PFSK-1 (cell line): ENCODE data around the gene MMP11.

Source experiments
- FOXP2 ChIP-seq: optimal IDR thresholded peaks from 2 replicates; pipeline ENCODE3; 2011; ENCODE audit warnings: borderline replicate concordance, control low read depth, inconsistent platforms; ENCODE audit not compliant: insufficient read depth; ENCODE audit errors: extremely low read length, extremely low read depth
- POLR2AphosphoS5 ChIP-seq: IDR thresholded peaks from 2 replicates; pipeline ENCODE4 v1.6.1; 2012; ENCODE audit warnings: low read depth, mild to moderate bottlenecking, control low read depth, low read length, moderate library complexity
- REST ChIP-seq, 2 experiments: IDR thresholded peaks; 2 replicates each; pipeline versions ENCODE4 v1.6.1 to v1.8.0; 2011 to 2012; ENCODE audit warnings: low read depth in 2 of 2, low read length in 2 of 2, control low read depth in 1 of 2, inconsistent platforms in 1 of 2, mild to moderate bottlenecking in 1 of 2, moderate library complexity in 1 of 2; ENCODE audit not compliant: insufficient read depth in 1 of 2
- SIN3A ChIP-seq: IDR thresholded peaks from 2 replicates; pipeline ENCODE4 v1.6.1; 2012; ENCODE audit warnings: mild to moderate bottlenecking, low read length, moderate library complexity, borderline replicate concordance; ENCODE audit not compliant: insufficient read depth
- TAF1 ChIP-seq: IDR thresholded peaks from 2 replicates; pipeline ENCODE4 v1.6.1; 2012; ENCODE audit warnings: low read length, control low read depth, borderline replicate concordance; ENCODE audit not compliant: insufficient read depth

MMP11 gene

DNA sequence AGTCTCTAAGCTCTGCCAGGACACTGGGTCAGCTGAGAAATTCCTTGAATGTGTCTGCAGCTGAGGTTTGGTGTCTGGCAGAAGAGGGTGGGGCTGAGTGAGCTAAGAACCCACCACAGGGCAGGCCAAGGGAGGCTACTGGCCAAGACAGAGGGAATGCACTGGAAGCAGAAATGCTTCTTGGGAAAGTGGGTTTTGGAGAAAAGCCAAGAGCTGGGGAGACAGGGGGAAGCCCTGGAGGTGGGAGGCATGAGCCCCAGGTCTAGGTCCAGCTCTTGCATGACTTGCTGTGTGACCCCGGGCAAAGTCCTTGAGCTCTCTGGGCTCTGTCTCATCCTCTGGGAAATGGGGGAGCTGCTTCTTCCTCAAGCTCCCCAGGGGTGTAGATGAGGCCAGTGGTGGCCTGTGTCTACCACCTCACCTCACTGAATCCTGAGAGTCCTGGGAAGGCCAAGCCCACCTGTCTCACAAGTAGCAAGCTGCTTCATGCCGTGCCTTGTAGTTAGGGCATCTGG lies 2.3 kb downstream of the MMP11 start:
- TF ChIP-seq SIN3A (no peak), TAF1 (no peak)

- TF ChIP-seq FOXP2 (no peak), POLR2AphosphoS5 (no peak), REST (IDR thresholded peaks at IDR 0.05; ENCODE audit: insufficient read depth in 1 of 2, low read depth in 2 of 2, low read length in 2 of 2) (no peak), SIN3A (no peak), TAF1 (no peak)
Observed at GRCh38 chr22:23775779-23776375, 3.2 kb downstream of the MMP11 start.

DNA sequence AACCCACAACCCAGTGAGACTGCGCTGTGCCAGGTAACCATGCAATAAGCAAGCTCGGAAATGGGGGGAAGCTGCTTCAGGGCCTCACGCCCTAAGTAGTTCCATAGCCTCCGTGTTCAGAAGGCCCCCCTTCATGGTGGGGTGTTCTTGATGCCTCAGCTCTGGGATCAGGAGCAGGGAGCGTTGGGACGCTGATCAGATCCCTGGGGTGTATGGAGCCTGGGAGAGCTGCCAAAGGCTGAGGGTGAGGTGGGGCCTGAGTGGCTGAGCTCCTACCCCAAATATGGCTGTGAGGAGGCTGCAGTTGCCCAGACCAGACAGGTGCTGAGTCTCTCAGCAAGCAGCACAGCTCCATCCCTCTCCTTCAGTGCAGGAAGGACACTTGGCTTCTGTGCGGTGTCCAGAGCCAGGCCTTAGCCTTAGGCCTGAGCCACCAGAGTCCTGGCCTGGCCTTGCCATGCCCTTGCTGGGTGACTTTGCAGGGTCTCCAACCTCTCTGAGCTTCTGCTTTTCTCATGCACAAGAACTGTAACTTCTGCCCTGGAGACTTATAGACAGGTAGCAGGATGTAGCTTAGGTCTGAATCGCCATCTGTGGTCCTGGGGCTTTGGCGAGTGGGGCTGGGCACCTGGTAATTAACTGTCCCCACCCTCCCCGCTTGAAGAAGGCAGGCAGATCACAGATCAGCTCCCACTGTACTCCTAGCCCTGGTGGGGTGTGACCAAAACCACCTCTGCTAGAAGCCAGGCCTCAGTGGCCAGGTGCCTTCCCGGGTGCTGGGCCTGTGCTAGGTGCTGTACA lies 5.3 kb downstream of the MMP11 start:
- TF ChIP-seq POLR2AphosphoS5 (no peak), TAF1 (no peak), FOXP2 (no peak), REST (IDR thresholded peaks at IDR 0.05; ENCODE audit: insufficient read depth in 1 of 2, low read depth in 2 of 2, low read length in 2 of 2) (no peak), SIN3A (no peak)

DNA sequence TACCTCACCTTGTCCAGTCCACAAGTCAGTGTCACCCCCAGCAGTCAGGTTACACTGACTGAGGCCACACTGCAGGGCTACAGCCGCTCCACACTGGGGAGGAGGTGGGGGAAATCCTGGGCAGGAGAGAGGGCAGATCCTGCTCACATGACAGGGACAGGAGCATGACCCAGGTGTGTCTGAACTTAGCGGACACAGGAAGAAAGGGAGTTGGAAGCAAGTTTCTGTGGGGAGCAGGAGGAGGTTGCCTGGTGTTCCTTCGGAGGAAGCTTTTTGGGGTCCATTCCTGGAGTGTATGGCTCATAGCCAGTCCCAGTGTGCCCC lies 5.9 kb downstream of the MMP11 start:
- TF ChIP-seq FOXP2 (no peak), TAF1 (no peak), SIN3A (no peak), REST (IDR thresholded peaks at IDR 0.05; ENCODE audit: insufficient read depth in 1 of 2, low read depth in 2 of 2, low read length in 2 of 2) (no peak), POLR2AphosphoS5 (no peak)

DNA sequence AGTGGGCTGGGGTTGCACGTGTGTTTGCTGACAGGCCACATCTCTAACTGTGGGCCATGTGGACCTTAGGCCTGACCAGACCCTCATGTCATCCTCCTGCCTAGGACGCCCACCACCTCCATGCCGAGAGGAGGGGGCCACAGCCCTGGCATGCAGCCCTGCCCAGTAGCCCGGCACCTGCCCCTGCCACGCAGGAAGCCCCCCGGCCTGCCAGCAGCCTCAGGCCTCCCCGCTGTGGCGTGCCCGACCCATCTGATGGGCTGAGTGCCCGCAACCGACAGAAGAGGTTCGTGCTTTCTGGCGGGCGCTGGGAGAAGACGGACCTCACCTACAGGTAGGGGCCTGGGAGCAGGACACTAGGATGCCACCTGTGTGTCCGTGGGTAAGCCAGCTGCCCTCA lies 6.4 kb downstream of the MMP11 start:
- TF ChIP-seq REST (IDR thresholded peaks at IDR 0.05; ENCODE audit: insufficient read depth in 1 of 2, low read depth in 2 of 2, low read length in 2 of 2) (no peak), TAF1 (no peak), FOXP2 (no peak), POLR2AphosphoS5 (no peak), SIN3A (no peak)
